Panc1 (cell line): ENCODE data around the gene ARFIP1. TPM values are rescaled to one million over a fixed set of nuclear protein-coding genes. Genes with fewer than 3 reads are reported as not detected.

Experiments used
- ATAC-seq: fragments of 200-7000 bp; cut with Tn5 transposase; 2 replicates; pipeline ENCODE4 v1.9.1; 2020; ENCODE audit warnings: mild to moderate bottlenecking, moderate library complexity
- BruUV-seq: library from RNA; stranded (reverse); fragments of 400-500 nt; replicated peaks from 2 replicates; lab custom pipeline; 2021; lab: Mats Ljungman, UMichigan
- CTCF ChIA-PET: fragments of 300-600 bp; sonication (Branson Sonifier 250); formaldehyde crosslinking; loops from one replicate; lab custom pipeline; 2022; ENCODE audit warnings: antibody characterized with exemption; lab: Charles Lee
- POLR2A ChIA-PET: fragments of 300-600 bp; sonication (Branson Sonifier 250); formaldehyde crosslinking; loops from one replicate; lab custom pipeline; 2022; ENCODE audit warnings: antibody characterized with exemption; lab: Charles Lee
- DNase-seq: peaks from one replicate; pipeline ENCODE4 v3.0.0-alpha.2; 2010; ENCODE audit warnings: low read depth, low spot score
- H3K27ac ChIP-seq: 2 replicates; pipeline ENCODE4 v1.5.1; 2011; ENCODE audit warnings: mild to moderate bottlenecking, low read length, inconsistent platforms
- H3K27me3 ChIP-seq: fragments of 200-500 bp; sonication (Bioruptor generic); 2 replicates; pipeline ENCODE4 v1.6.0; 2014; ENCODE audit warnings: low read length, inconsistent platforms; ENCODE audit not compliant: control insufficient read depth, insufficient read depth
- H3K36me3 ChIP-seq: fragments of 200-500 bp; sonication (Bioruptor generic); 2 replicates; pipeline ENCODE4 v1.5.1; 2014; ENCODE audit warnings: inconsistent platforms, mild to moderate bottlenecking, low read length, moderate library complexity; ENCODE audit not compliant: control insufficient read depth, insufficient read depth
- H3K4me1 ChIP-seq: 2 replicates; pipeline ENCODE4 v1.5.1; 2011; ENCODE audit warnings: inconsistent platforms, mild to moderate bottlenecking, low read length, moderate library complexity; ENCODE audit not compliant: control insufficient read depth, insufficient read depth
- H3K4me3 ChIP-seq, 2 experiments: 2 replicates each; pipeline ENCODE4 v1.5.1; 2011 to 2012; ENCODE audit warnings: low read depth in 2 of 2, low read length in 2 of 2, mild to moderate bottlenecking in 2 of 2, inconsistent platforms in 1 of 2, moderate library complexity in 1 of 2
- H3K9me3 ChIP-seq: fragments of 200-500 bp; sonication (Bioruptor generic); 2 replicates; pipeline ENCODE4 v1.5.1; 2014; ENCODE audit warnings: low read depth, mild to moderate bottlenecking, inconsistent platforms, low read length, moderate library complexity; ENCODE audit not compliant: control insufficient read depth, insufficient read depth
- POLR2AphosphoS5 ChIP-seq: IDR thresholded peaks from 2 replicates; pipeline ENCODE4 v1.6.1; 2012; ENCODE audit warnings: mild to moderate bottlenecking, low read depth, low read length, moderate library complexity
- SIN3A ChIP-seq: IDR thresholded peaks from 2 replicates; pipeline ENCODE4 v1.6.1; 2012; ENCODE audit warnings: low read depth, mild to moderate bottlenecking, low read length, moderate library complexity, borderline replicate concordance; ENCODE audit not compliant: insufficient read depth
- TCF7L2 ChIP-seq: IDR thresholded peaks from 2 replicates; pipeline ENCODE4 v1.6.1; 2011; ENCODE audit warnings: mild to moderate bottlenecking, low read depth, low read length, inconsistent platforms
- in situ Hi-C: cut with HindIII; loops from 2 replicates; pipeline ENCODE4 v1.10.0; 2016; ENCODE audit warnings: low sequenced_read_pairs, low pct_unique_long_range_greater_than_20kb
- intact Hi-C: fragments of 100-400 bp; cut with micrococcal nuclease; formaldehyde crosslinking; loops from one replicate; pipeline ENCODE4 v1.10.0; 2022; ENCODE audit not compliant: unreplicated experiment
- total RNA-seq: library from RNA; stranded (reverse); gene quantifications from one replicate; pipeline ENCODE4 v1.2.1, GENCODE V29; 2021; ENCODE audit not compliant: unreplicated experiment
- TF ChIP-seq, protein P1 (sequence below), 2 experiments: IDR thresholded peaks; 2 replicates each; pipeline ENCODE4 v1.6.1; 2011 to 2012; ENCODE audit warnings: low read depth in 2 of 2, control low read depth in 1 of 2, low read length in 1 of 2, mild to moderate bottlenecking in 1 of 2, moderate library complexity in 1 of 2; ENCODE audit not compliant: insufficient read depth in 1 of 2
- TF ChIP-seq, protein P2 (sequence below): fragments of 450-650 bp; IDR thresholded peaks from 2 replicates; pipeline ENCODE4 v1.5.1; 2017; ENCODE audit warnings: mild to moderate bottlenecking

The ARFIP1 gene
- total RNA-seq, 1 experiment from 2014 or later = 22.2 TPM

DNA sequence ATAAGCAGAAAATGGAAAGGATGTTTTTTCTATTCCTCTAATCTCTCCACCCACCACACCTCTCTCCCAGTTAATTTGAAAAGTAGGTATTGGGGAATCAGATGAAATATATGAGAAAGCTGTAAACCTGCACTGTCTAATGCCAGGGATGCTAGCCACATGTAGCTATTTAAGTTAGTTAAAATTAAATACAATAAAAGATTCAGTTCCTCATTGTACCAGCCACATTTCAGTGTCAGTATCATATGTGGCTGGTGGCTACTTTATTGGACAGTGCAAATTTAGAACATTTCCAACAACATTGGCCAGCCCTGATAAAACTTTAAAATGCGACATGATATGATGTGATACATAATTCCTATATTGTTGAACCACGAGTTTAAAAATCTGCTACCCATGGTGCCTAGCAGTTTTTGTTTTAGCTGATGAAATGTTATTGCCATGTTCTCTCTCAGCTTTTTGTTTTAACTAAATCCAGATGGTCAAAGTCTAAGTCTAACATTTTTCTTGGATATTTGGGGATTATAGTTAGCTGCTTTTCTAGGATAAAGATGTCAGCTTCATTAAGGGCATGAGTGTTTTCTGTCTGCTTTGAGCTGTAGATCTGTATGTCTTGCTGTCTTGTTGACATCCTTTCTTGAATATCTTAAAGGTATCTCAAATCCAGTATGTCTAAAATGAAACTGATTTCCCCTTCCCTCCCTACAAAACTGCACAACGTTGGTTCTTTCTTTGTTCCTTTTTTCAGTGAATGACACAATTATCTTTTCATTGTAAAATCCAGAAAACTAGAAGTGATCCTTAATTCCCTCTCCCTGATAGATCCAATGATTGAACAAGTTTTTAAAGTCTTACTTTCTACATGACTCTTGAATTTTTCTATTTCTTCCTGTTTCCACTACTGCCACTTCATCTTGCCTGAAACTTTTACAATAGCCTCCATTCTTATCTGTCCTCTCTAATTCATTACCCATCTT, 6.2 kb downstream of the ARFIP1 start:
- H3K27ac ChIP-seq = no peak overlapping the region
- no peaks in the 10 kb centered on the region for H3K27me3 ChIP-seq
- intact Hi-C loops (no loop called here), in situ Hi-C loops (no loop called here)
- TF ChIP-seq TCF7L2 (no peak), SIN3A (no peak), POLR2AphosphoS5 (no peak)
- TF ChIP-seq, protein P1, sequence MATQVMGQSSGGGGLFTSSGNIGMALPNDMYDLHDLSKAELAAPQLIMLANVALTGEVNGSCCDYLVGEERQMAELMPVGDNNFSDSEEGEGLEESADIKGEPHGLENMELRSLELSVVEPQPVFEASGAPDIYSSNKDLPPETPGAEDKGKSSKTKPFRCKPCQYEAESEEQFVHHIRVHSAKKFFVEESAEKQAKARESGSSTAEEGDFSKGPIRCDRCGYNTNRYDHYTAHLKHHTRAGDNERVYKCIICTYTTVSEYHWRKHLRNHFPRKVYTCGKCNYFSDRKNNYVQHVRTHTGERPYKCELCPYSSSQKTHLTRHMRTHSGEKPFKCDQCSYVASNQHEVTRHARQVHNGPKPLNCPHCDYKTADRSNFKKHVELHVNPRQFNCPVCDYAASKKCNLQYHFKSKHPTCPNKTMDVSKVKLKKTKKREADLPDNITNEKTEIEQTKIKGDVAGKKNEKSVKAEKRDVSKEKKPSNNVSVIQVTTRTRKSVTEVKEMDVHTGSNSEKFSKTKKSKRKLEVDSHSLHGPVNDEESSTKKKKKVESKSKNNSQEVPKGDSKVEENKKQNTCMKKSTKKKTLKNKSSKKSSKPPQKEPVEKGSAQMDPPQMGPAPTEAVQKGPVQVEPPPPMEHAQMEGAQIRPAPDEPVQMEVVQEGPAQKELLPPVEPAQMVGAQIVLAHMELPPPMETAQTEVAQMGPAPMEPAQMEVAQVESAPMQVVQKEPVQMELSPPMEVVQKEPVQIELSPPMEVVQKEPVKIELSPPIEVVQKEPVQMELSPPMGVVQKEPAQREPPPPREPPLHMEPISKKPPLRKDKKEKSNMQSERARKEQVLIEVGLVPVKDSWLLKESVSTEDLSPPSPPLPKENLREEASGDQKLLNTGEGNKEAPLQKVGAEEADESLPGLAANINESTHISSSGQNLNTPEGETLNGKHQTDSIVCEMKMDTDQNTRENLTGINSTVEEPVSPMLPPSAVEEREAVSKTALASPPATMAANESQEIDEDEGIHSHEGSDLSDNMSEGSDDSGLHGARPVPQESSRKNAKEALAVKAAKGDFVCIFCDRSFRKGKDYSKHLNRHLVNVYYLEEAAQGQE (IDR thresholded peaks at IDR 0.05; ENCODE audit: insufficient read depth in 1 of 2, low read depth in 2 of 2, low read length in 1 of 2) = no peak
- TF ChIP-seq, protein P2, sequence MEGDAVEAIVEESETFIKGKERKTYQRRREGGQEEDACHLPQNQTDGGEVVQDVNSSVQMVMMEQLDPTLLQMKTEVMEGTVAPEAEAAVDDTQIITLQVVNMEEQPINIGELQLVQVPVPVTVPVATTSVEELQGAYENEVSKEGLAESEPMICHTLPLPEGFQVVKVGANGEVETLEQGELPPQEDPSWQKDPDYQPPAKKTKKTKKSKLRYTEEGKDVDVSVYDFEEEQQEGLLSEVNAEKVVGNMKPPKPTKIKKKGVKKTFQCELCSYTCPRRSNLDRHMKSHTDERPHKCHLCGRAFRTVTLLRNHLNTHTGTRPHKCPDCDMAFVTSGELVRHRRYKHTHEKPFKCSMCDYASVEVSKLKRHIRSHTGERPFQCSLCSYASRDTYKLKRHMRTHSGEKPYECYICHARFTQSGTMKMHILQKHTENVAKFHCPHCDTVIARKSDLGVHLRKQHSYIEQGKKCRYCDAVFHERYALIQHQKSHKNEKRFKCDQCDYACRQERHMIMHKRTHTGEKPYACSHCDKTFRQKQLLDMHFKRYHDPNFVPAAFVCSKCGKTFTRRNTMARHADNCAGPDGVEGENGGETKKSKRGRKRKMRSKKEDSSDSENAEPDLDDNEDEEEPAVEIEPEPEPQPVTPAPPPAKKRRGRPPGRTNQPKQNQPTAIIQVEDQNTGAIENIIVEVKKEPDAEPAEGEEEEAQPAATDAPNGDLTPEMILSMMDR = no peak
- H3K4me1 ChIP-seq = peaks cover 4% of the 10 kb centered on the region
- ChIA-PET POLR2A (no interaction called here), CTCF (no interaction called here)
- DNase-seq (no peak), ATAC-seq (no peak)
- no TSS peak for BruUV-seq
- no peaks in the 10 kb centered on the region for H3K9me3 ChIP-seq
- H3K4me3 ChIP-seq = no peak overlapping the region
- H3K36me3 ChIP-seq = no peaks in the 10 kb centered on the region

DNA sequence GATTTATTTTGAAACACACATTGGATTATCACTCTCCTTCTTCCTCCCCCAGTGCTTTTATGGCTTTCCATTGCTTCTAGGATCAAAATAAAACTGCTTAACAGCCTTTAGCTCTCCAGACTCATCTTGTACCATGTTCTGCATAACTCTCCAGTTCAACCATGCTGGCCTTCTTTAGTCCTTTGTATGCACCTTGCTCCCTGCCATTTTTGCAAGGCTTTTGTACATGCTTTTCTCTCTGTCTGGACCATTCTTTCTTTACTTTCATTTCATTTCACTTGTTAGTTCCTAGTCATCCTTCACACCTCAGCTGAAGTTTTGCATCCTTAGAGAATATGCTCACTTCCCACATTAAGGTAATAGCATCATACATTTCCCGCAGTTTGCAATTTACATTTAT, 6.9 kb downstream of the ARFIP1 start:
- ATAC-seq = no peak
- ChIA-PET POLR2A (no interaction called here), CTCF (no interaction called here)
- H3K27ac ChIP-seq = no peak overlapping the region
- H3K36me3 ChIP-seq = no peaks in the 10 kb centered on the region
- TF ChIP-seq POLR2AphosphoS5 (no peak), SIN3A (no peak), TCF7L2 (no peak)
- TF ChIP-seq, protein P1 (IDR thresholded peaks at IDR 0.05; ENCODE audit: insufficient read depth in 1 of 2, low read depth in 2 of 2, low read length in 1 of 2) = no peak
- TF ChIP-seq, protein P2 = no peak
- intact Hi-C loops (no loop called here), in situ Hi-C loops (no loop called here)
- no peaks in the 10 kb centered on the region for H3K27me3 ChIP-seq
- no peak for DNase-seq
- no peak overlapping the region for H3K4me3 ChIP-seq
- BruUV-seq = no TSS peak
- H3K4me1 ChIP-seq = peaks cover 3% of the 10 kb centered on the region
- H3K9me3 ChIP-seq = no peaks in the 10 kb centered on the region
